GM18499 (cell line): Measurements from ENCODE around the gene LRRN4CL.

Source experiments
- ATAC-seq: cut with Tn5 transposase; IDR thresholded peaks from one replicate; pipeline ENCODE4 v1.9.1; 2021; ENCODE audit warnings: moderate number of reproducible peaks; ENCODE audit not compliant: insufficient read depth, unreplicated experiment

The LRRN4CL gene

GRCh38 chr11:62648967-62649364, 40.4 kb downstream of the LRRN4CL start:
- ATAC-seq: no peak

- ATAC-seq: no peak
These were observed 41.0 kb downstream of the LRRN4CL start for GRCh38 chr11:62648185-62648966.

- ATAC-seq: no peak
These were observed 41.7 kb downstream of the LRRN4CL start for GRCh38 chr11:62647609-62648005.

GRCh38 chr11:62646825-62647608, 42.3 kb downstream of the LRRN4CL start:
- no peak for ATAC-seq

- peak; percentile 75 for ATAC-seq
These were observed 43.1 kb downstream of the LRRN4CL start, which contains the start of gene GANAB for GRCh38 chr11:62645946-62646824. Gene GANAB, minus strand, starts transcription at chr11:62646613. Its CDS starts 14 bp downstream, at chr11:62646599.

GRCh38 chr11:62645671-62645945, 43.7 kb downstream of the LRRN4CL start:
- no peak for ATAC-seq

- no peak for ATAC-seq
These were observed 45.1 kb downstream of the LRRN4CL start for GRCh38 chr11:62644220-62644619.
